OCI-LY1 (cell line): Measurements from ENCODE around the gene ZBTB43.

Experiments
- EZH2 ChIP-seq: fragments of 200-600 bp; sonication (generic), shearing (Covaris generic); IDR thresholded peaks from 2 replicates; pipeline ENCODE4 v1.8.0; 2017; ENCODE audit warnings: borderline replicate concordance, mixed run types, mild to moderate bottlenecking, antibody characterized with exemption, low read length, moderate library complexity, mixed read lengths
- TF ChIP-seq, protein P1 (sequence below): fragments of 200-600 bp; sonication (generic), shearing (Covaris generic); IDR thresholded peaks from 2 replicates; pipeline ENCODE4 v1.5.1; 2017; ENCODE audit warnings: mild to moderate bottlenecking, antibody characterized with exemption, low read length, moderate library complexity, mixed read lengths

DNA sequence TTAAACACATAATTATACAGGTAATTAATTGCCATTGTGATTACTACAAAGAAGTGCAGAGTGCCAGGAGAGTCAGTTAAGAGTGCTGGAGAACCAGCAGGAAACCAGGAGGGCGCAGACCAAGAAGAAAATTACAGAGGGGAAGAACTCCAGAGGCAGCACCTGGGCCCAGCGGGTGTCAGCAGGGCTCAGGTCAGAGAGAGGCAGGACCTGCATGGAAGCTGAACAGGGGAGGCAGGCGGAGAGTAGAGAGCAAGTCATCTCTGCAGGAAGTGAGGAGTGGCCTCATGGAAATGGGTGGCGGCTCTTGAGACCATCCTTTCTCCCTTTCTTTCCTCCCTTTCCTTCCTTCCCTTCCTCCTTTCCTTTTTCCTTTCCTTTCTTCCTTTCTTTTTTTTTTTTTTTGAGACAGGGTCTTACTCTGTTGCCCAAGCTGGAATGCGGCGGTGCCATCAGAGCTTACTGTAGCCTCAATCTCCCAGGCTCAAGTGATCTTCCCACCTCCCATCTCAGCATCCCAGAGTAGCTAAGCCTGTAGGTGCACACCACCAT lies 51.6 kb downstream of the ZBTB43 start:
- TF ChIP-seq, protein P1, sequence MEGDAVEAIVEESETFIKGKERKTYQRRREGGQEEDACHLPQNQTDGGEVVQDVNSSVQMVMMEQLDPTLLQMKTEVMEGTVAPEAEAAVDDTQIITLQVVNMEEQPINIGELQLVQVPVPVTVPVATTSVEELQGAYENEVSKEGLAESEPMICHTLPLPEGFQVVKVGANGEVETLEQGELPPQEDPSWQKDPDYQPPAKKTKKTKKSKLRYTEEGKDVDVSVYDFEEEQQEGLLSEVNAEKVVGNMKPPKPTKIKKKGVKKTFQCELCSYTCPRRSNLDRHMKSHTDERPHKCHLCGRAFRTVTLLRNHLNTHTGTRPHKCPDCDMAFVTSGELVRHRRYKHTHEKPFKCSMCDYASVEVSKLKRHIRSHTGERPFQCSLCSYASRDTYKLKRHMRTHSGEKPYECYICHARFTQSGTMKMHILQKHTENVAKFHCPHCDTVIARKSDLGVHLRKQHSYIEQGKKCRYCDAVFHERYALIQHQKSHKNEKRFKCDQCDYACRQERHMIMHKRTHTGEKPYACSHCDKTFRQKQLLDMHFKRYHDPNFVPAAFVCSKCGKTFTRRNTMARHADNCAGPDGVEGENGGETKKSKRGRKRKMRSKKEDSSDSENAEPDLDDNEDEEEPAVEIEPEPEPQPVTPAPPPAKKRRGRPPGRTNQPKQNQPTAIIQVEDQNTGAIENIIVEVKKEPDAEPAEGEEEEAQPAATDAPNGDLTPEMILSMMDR: no peak
- no peak for TF ChIP-seq EZH2
